SK-N-SH treated with all-trans-retinoic acid at 6 μM for 48 hours (cell line): ENCODE data around the gene KRT6B.

Source experiments
- ATAC-seq: fragments of 200-7000 bp; cut with Tn5 transposase; 3 replicates; pipeline ENCODE4 v1.9.1; 2020; ENCODE audit warnings: mild to moderate bottlenecking, moderate library complexity
- ARNTL ChIP-seq: fragments of 450-650 bp; formaldehyde crosslinking; IDR thresholded peaks from 2 replicates; pipeline ENCODE4 v1.5.0; 2020; ENCODE audit warnings: low read depth, mild to moderate bottlenecking, moderate library complexity, borderline replicate concordance
- BACH2 ChIP-seq: fragments of 250-450 bp; sonication (Bioruptor Pico); IDR thresholded peaks from 2 replicates; pipeline ENCODE4 v1.9.0; 2021; ENCODE audit warnings: mild to moderate bottlenecking, borderline replicate concordance
- GLIS3 ChIP-seq: fragments of 250-450 bp; sonication (Bioruptor Pico); IDR thresholded peaks from 2 replicates; pipeline ENCODE4 v1.5.0; 2020; ENCODE audit warnings: mild to moderate bottlenecking, moderate library complexity
- ISL1 ChIP-seq: fragments of 250-450 bp; sonication (Bioruptor Pico); IDR thresholded peaks from 2 replicates; pipeline ENCODE4 v2.1.2; 2022; ENCODE audit warnings: mild to moderate bottlenecking, moderate library complexity
- OSR1 ChIP-seq: fragments of 250-450 bp; sonication (Bioruptor Pico); IDR thresholded peaks from 2 replicates; pipeline ENCODE4 v1.8.0; 2022; ENCODE audit warnings: moderate library complexity, mild to moderate bottlenecking, inconsistent platforms
- PATZ1 ChIP-seq: fragments of 250-450 bp; sonication (Bioruptor Pico); IDR thresholded peaks from 2 replicates; pipeline ENCODE4 v1.8.0; 2020; ENCODE audit warnings: mild to moderate bottlenecking, moderate library complexity, borderline replicate concordance
- POU6F1 ChIP-seq: fragments of 250-450 bp; sonication (Bioruptor Pico); IDR thresholded peaks from 2 replicates; pipeline ENCODE4 v1.8.0; 2021; ENCODE audit warnings: low read depth, mild to moderate bottlenecking, moderate library complexity, borderline replicate concordance
- PPARA ChIP-seq: fragments of 250-450 bp; sonication (Bioruptor Pico); IDR thresholded peaks from 2 replicates; pipeline ENCODE4 v1.5.0; 2020; ENCODE audit warnings: mild to moderate bottlenecking, borderline replicate concordance
- RARB ChIP-seq: fragments of 250-450 bp; sonication (Bioruptor Pico); IDR thresholded peaks from 2 replicates; pipeline ENCODE4 v1.8.0; 2021; ENCODE audit warnings: mild to moderate bottlenecking, moderate library complexity
- SNAI2 ChIP-seq: fragments of 250-450 bp; sonication (Bioruptor Pico); IDR thresholded peaks from 2 replicates; pipeline ENCODE4 v1.5.0; 2020; ENCODE audit warnings: mild to moderate bottlenecking, moderate library complexity
- TCF4 ChIP-seq: fragments of 250-450 bp; sonication (Bioruptor Pico); IDR thresholded peaks from 2 replicates; pipeline ENCODE4 v1.8.0; 2021; ENCODE audit warnings: mild to moderate bottlenecking, moderate library complexity, borderline replicate concordance
- TOX ChIP-seq: fragments of 250-450 bp; sonication (Bioruptor Pico); IDR thresholded peaks from 2 replicates; pipeline ENCODE4 v1.8.0; 2021; ENCODE audit warnings: mild to moderate bottlenecking, moderate library complexity, borderline replicate concordance
- ZFP3 ChIP-seq: fragments of 250-450 bp; sonication (Bioruptor Pico); IDR thresholded peaks from 2 replicates; pipeline ENCODE4 v1.5.0; 2020; ENCODE audit warnings: mild to moderate bottlenecking, moderate library complexity
- ZFP30 ChIP-seq: fragments of 450-650 bp; formaldehyde crosslinking; IDR thresholded peaks from 2 replicates; pipeline ENCODE4 v1.5.0; 2022; ENCODE audit warnings: mild to moderate bottlenecking, moderate library complexity
- ZNF565 ChIP-seq: fragments of 450-650 bp; formaldehyde crosslinking; conservative IDR thresholded peaks from 2 replicates; pipeline ENCODE4 v1.5.0; 2020; ENCODE audit warnings: low read depth, mild to moderate bottlenecking, moderate library complexity
- ZNF70 ChIP-seq: fragments of 450-650 bp; formaldehyde crosslinking; IDR thresholded peaks from 2 replicates; pipeline ENCODE4 v1.5.0; 2020; ENCODE audit warnings: mild to moderate bottlenecking, moderate library complexity
- ZNF8 ChIP-seq: fragments of 450-650 bp; formaldehyde crosslinking; IDR thresholded peaks from 2 replicates; pipeline ENCODE4 v1.5.0; 2020; ENCODE audit warnings: mild to moderate bottlenecking, moderate library complexity
- TF ChIP-seq, protein P1 (sequence below): fragments of 250-450 bp; sonication (Bioruptor Pico); IDR thresholded peaks from 2 replicates; pipeline ENCODE4 v1.5.1; 2021; ENCODE audit warnings: mild to moderate bottlenecking, moderate library complexity
- TF ChIP-seq, protein P2 (sequence below): fragments of 250-450 bp; sonication (Bioruptor Pico); IDR thresholded peaks from 2 replicates; pipeline ENCODE4 v1.5.1; 2020; ENCODE audit warnings: low read depth, mild to moderate bottlenecking, moderate library complexity
- TF ChIP-seq, protein P3 (sequence below): fragments of 250-450 bp; sonication (Bioruptor Pico); IDR thresholded peaks from 2 replicates; pipeline ENCODE4 v1.5.0; 2020; ENCODE audit warnings: mild to moderate bottlenecking, moderate library complexity

The KRT6B gene

GRCh38 chr12:52444647-52445595 is 7.0 kb downstream of the KRT6B start:
- TF ChIP-seq ISL1: no peak
- no peak for TF ChIP-seq RARB (CRISPR knock-in tag)
- TF ChIP-seq TCF4 (CRISPR knock-in tag): no peak
- no peak for TF ChIP-seq ZNF70 (CRISPR knock-in tag)
- TF ChIP-seq POU6F1: no peak
- no peak for TF ChIP-seq PATZ1 (CRISPR knock-in tag)
- no peak for TF ChIP-seq GLIS3 (CRISPR knock-in tag)
- no peak for TF ChIP-seq ZFP3 (CRISPR knock-in tag)
- TF ChIP-seq, protein P1, sequence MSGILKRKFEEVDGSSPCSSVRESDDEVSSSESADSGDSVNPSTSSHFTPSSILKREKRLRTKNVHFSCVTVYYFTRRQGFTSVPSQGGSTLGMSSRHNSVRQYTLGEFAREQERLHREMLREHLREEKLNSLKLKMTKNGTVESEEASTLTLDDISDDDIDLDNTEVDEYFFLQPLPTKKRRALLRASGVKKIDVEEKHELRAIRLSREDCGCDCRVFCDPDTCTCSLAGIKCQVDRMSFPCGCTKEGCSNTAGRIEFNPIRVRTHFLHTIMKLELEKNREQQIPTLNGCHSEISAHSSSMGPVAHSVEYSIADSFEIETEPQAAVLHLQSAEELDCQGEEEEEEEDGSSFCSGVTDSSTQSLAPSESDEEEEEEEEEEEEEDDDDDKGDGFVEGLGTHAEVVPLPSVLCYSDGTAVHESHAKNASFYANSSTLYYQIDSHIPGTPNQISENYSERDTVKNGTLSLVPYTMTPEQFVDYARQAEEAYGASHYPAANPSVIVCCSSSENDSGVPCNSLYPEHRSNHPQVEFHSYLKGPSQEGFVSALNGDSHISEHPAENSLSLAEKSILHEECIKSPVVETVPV: no peak
- no peak for TF ChIP-seq SNAI2
- TF ChIP-seq, protein P2, sequence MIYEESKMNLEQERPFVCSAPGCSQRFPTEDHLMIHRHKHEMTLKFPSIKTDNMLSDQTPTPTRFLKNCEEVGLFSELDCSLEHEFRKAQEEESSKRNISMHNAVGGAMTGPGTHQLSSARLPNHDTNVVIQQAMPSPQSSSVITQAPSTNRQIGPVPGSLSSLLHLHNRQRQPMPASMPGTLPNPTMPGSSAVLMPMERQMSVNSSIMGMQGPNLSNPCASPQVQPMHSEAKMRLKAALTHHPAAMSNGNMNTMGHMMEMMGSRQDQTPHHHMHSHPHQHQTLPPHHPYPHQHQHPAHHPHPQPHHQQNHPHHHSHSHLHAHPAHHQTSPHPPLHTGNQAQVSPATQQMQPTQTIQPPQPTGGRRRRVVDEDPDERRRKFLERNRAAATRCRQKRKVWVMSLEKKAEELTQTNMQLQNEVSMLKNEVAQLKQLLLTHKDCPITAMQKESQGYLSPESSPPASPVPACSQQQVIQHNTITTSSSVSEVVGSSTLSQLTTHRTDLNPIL (CRISPR knock-in tag): no peak
- TF ChIP-seq ARNTL (CRISPR knock-in tag): no peak
- TF ChIP-seq, all 23 proteins: peak for 0
- no peak for ATAC-seq

GRCh38 chr12:52443966-52444365 is 8.0 kb downstream of the KRT6B start:
- no peak for ATAC-seq
- TF ChIP-seq ZNF565 (CRISPR knock-in tag) (no peak), ZFP3 (CRISPR knock-in tag) (no peak), SNAI2 (no peak), ZFP30 (CRISPR knock-in tag) (no peak), ZNF8 (CRISPR knock-in tag) (no peak), ISL1 (no peak), OSR1 (no peak), PATZ1 (CRISPR knock-in tag) (no peak), TOX (CRISPR knock-in tag) (no peak), TCF4 (CRISPR knock-in tag) (no peak), GLIS3 (CRISPR knock-in tag) (no peak), BACH2 (CRISPR knock-in tag) (no peak), RARB (CRISPR knock-in tag) (no peak), ZNF70 (CRISPR knock-in tag) (no peak), ARNTL (CRISPR knock-in tag) (no peak), POU6F1 (no peak), PPARA (CRISPR knock-in tag) (no peak)
- TF ChIP-seq, protein P2 (CRISPR knock-in tag): no peak
- TF ChIP-seq, protein P3, sequence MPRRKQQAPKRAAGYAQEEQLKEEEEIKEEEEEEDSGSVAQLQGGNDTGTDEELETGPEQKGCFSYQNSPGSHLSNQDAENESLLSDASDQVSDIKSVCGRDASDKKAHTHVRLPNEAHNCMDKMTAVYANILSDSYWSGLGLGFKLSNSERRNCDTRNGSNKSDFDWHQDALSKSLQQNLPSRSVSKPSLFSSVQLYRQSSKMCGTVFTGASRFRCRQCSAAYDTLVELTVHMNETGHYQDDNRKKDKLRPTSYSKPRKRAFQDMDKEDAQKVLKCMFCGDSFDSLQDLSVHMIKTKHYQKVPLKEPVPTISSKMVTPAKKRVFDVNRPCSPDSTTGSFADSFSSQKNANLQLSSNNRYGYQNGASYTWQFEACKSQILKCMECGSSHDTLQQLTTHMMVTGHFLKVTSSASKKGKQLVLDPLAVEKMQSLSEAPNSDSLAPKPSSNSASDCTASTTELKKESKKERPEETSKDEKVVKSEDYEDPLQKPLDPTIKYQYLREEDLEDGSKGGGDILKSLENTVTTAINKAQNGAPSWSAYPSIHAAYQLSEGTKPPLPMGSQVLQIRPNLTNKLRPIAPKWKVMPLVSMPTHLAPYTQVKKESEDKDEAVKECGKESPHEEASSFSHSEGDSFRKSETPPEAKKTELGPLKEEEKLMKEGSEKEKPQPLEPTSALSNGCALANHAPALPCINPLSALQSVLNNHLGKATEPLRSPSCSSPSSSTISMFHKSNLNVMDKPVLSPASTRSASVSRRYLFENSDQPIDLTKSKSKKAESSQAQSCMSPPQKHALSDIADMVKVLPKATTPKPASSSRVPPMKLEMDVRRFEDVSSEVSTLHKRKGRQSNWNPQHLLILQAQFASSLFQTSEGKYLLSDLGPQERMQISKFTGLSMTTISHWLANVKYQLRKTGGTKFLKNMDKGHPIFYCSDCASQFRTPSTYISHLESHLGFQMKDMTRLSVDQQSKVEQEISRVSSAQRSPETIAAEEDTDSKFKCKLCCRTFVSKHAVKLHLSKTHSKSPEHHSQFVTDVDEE: no peak
